SHP77 (cell line): ENCODE results near the gene DNAJA3.

Source experiments
- DNase-seq, 2 experiments: peaks; one replicate each; lab custom pipeline; 2025; lab: John Stamatoyannopoulos, UW

DNAJA3 gene

DNA sequence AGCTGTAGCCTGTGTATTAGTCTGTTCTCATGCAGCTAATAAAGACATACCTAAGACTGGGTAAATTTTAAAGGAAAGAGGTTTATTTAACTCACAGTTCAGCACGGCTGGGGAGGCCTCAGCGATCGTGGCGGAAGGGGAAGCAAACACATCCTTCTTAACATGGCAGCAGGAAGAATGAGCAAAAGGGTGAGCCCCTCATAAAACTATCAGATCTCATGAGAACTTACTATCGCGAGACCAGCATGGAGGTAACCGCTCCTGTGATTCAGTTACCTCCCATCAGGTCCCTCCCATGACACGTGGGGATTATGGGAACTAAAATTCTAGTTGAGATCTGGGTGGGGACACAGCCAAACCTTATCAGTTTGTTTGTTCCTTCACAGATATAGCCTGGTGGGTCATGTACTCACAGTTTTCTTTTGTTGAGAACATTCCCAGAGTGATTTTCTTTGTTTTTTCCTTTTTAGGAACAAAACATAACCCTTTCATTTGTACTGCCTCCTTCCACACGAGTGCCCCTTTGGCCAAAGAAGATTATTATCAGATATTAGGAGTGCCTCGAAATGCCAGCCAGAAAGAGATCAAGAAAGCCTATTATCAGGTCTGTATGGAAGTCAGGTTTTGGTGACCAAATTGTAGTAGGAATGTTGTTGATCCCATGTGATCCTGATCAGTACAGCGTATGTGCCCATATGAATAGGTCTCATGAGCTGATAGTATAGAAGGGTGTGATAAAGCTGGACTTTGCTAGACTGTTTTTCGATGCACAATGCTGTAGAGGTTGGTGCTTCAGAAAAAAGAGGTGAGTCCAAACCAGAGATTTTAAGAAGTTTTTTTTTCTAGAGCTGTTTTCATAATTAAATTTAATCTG is 8.5 kb downstream of the DNAJA3 start:
- DNase-seq, result no peak

- DNase-seq, result no peak
These were observed 9.8 kb downstream of the DNAJA3 start for GRCh38 chr16:4435337-4436067.

DNA sequence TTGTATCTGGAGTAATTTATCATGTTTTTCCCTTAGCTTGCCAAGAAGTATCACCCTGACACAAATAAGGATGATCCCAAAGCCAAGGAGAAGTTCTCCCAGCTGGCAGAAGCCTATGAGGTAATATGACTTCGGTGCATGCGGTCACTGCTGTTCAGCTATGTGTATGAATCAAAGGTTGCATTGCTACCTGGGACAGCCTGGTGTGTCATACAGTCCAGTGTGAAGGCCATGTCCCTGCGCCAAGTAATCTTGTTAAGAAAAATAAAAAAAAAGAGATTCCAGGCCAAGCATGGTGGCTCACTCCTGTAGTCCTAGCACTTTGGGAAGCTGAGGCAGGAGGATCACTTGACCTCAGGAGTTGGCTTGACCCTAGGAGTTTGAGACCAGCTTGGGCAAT is 11.7 kb downstream of the DNAJA3 start:
- no peak for DNase-seq

DNA sequence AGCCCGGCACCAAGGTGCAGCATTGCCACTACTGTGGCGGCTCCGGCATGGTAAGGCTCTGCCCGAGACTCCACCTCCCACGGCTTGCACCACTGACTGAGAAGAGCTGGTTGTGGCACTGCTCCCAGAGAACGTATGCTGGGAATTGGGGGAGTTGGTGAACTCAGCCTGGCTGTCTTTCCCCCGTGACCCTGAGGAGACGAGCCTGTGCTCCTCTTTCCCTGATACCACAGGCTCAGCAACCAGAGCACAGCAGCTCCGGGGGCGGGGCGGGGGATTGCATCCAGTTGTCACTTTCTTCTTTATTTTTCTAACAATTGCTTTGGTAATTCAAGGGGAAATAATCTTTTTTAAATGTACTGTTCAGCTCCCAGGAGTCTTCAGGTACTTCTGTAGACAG is 16.7 kb downstream of the DNAJA3 start:
- no peak for DNase-seq

- DNase-seq, result no peak
These were observed 17.6 kb downstream of the DNAJA3 start for GRCh38 chr16:4443271-4443670.

- DNase-seq, result no peak
These were observed 18.3 kb downstream of the DNAJA3 start for GRCh38 chr16:4443986-4444385.

- DNase-seq, result no peak
These were observed 24.8 kb downstream of the DNAJA3 start for GRCh38 chr16:4450430-4450829.

DNA sequence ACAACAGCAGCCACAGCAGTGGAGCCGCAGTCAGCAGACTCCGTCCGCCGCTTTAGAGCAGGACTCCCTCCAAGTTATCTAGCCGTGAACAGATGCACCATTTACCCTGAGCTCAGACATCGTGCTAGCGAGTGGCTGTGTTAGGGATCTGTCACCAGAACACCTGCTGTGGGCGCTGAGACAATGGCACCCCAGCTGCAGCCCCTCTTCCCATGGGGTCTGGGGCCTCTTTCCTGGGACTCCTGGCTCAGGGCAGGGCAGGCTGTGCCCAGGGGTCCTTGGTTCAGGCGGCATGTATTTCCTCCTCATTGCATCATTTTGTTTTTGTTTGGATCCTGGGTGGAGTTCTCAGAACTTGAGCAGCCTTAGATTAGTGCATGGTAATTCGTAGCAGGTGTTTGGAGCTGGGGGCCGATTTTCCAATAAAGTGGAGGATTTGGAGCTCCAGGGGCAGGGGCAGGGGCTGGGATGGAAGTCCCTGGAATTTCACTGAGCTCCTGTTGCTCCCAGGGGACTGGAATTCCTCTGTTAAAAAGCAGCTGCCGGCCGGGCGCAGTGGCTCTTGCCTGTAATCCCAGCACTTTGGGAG is 25.4 kb downstream of the DNAJA3 start:
- no peak for DNase-seq

- DNase-seq, result no peak
These were observed 27.0 kb downstream of the DNAJA3 start for GRCh38 chr16:4452674-4453073.

DNA sequence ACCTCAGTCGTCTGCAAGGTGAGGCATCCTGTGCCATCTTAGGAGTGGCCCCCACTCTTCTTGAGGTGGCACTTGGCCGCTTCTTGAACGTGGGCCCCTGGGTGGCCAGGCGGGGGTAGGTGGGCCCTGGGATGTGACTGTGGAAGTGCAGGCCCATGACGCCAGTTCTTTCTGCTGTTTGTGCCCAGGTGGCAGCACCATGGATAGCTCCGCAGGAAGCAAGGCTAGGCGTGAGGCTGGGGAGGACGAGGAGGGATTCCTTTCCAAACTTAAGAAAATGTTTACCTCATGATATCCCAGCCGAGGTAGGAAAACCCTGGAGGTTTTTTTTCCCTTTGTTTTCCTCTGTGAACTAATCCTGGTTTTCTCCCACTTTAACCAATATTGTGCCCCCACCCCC is 29.0 kb downstream of the DNAJA3 start:
- DNase-seq, result no peak

- no peak for DNase-seq
These were observed 29.4 kb downstream of the DNAJA3 start for GRCh38 chr16:4455081-4455480.

DNA sequence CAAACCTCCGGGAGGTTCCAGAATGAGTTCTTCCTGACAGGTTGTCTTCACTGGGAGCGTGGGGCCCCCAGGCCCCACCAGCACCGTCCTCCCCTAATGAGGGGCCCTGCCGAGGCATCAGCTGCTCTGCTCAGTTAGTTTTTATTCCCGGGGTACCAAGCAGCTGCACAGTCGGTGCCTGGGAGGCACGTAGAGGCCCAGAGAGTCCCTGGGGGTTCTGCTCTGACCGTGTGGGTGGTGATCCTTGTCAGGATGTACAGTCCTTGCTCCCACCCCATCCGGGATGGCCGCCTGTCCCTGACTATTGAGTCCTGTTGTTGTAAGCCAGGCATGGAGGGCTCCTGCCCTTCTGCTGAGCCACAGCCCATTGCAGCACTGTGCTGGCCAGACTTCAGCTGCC is 30.3 kb downstream of the DNAJA3 start:
- no peak for DNase-seq

- DNase-seq, result no peak
These were observed 35.2 kb downstream of the DNAJA3 start for GRCh38 chr16:4460936-4461249.

DNA sequence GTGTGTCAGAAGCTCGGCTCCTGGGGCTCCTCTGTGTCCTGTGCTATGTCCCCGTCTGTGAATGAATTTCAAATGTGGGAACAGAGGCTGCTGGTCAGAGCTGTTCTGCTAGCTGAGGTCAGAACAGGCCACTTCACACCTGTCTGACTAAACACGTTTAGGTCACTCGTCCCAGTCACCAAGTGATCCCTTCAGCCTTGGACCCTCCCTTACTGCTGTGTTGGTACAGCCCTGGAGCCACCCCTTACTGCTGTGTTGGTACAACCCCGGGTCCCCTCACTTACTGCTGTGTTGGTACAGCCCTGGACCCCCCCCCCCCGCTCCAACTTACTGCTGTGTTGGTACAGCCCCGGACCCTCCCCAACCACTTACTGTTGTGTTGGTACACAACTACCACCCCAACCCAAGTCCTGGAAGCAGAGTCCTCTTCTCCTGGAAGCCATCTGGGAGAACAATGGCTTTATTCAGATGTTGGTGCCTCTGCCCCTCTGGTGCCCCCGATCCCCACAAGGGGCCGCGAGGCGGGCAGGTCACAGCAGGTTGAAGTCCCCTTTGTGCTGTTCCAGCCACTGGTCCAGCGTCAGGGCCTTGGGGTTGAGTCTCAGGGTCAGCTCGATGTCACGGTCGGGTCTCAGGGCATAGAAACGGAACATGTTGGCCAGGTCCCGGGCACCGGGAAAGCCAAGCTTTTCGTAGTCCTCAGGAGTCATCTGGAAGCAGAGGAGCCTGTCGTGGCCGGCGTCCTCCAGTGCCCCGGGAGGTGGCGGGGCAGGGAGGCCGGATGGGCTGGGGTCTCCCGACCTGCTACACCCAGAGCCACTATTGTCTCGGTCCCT is 35.8 kb downstream of the DNAJA3 start:
- no peak for DNase-seq

DNA sequence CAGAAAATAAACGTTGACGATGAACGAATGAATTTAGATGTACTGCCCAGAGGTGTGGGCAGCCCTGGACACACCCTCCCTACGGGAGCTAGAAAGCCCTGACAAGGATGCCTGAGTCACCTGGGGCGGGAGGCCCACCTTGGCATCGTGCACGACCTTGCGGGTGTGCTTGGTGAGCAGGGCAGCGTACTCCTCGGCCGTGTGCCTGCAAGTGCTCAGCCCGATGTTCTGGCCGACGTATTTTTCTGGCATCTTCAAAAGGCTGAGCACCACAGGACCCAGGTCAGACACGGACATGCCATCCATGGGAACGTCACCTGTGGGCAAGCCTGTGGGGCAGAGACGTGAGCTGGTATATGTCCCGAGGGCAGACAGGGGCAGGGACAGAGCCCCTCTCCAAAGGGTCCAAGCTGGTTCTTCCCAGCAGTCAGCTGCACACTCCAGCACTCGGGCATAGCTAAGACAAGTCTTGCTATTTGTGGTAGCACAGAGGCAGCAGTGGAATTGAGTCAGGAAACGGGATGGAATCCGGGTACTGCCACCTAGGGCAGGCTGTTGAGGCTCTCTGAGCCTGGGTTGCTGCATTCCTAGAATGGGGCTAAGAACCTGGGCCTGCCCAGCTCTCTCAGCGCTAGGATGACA is 38.0 kb downstream of the DNAJA3 start:
- no peak for DNase-seq

GRCh38 chr16:4465977-4466779 is 40.5 kb downstream of the DNAJA3 start:
- no peak for DNase-seq

- no peak for DNase-seq
These were observed 42.2 kb downstream of the DNAJA3 start for GRCh38 chr16:4467916-4468315.

- no peak for DNase-seq
These were observed 43.3 kb downstream of the DNAJA3 start for GRCh38 chr16:4468972-4469371.

DNA sequence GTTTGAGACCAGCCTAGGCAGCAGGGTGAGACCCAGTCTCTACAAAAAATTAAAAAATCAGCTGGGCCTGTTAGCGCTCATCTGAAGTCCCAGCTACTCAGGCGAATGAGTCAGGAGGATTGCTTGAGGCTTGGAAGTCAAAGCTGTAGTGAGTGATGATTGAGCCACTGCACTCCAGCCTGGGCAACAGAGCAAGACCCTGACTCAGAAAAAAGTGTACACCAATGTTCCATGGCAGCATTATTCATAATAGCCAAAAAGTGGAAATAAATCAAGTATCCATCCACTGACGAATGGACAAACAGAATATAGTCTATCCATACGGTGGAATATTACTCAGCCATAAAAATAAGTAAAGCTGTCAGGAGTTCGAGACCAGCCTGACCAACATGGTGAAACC is 46.2 kb downstream of the DNAJA3 start:
- DNase-seq, result no peak

DNA sequence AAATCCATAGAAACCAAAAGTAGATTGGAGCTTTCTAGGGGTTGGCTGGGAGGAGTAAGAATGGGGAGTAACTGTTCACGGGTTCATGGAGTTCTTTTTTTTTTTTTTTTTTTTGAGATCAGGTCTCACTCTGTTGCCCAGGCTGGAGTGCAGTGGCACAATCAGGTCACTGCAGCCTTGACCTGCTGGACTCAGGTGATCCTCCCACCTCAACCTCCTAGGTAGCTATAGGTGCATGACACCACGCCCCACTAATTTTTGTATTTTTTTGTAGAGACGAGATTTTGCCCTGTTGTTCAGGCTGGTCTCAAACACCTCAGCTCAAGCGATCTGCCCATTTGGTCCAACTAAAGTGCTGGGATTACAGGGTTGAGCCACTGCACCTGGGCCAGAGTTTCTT is 47.2 kb downstream of the DNAJA3 start:
- no peak for DNase-seq
